Stimulated activated CD8-positive, alpha-beta memory T cell treated with anti-CD3 and anti-CD28 coated beads, Interleukin-12 subunit alpha, Interleukin-12 subunit beta, amount 100 ng/mL, for 1 hour (primary cell): ENCODE measurements around the gene AUTS2.

ENCODE experiments used
- DNase-seq: peaks from one replicate; pipeline ENCODE4 v3.0.0-alpha.2; 2020; ENCODE audit warnings: low read depth

The AUTS2 gene

DNA sequence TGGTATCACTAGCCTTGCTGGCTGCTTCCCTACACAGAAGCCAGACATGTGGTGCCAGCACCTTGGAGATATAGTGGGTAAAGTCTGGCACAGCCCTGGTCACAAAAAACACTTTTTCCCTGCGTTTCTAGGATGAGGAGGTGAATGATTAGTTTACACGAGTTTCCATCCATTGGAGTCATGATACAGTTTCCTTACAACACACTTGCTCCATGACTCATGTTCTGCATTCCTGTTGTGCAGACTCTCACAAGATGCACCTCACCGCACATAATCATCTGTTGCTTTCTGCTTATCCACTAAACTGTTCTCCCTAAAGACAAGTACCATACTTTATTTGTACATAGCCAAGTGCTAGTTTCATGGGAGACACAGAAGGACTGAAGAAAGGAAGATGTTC, 786.6 kb downstream of the AUTS2 start:
- DNase-seq: no peak

- DNase-seq: no peak
Observed at GRCh38 chr7:70387217-70387616, 788.9 kb downstream of the AUTS2 start.

- DNase-seq: no peak
Observed at GRCh38 chr7:70389531-70390151, 791.4 kb downstream of the AUTS2 start.

- no peak for DNase-seq
Observed at GRCh38 chr7:70390251-70390650, 792.0 kb downstream of the AUTS2 start.

- DNase-seq: no peak
Observed at GRCh38 chr7:70392256-70392876, 794.1 kb downstream of the AUTS2 start.

DNA sequence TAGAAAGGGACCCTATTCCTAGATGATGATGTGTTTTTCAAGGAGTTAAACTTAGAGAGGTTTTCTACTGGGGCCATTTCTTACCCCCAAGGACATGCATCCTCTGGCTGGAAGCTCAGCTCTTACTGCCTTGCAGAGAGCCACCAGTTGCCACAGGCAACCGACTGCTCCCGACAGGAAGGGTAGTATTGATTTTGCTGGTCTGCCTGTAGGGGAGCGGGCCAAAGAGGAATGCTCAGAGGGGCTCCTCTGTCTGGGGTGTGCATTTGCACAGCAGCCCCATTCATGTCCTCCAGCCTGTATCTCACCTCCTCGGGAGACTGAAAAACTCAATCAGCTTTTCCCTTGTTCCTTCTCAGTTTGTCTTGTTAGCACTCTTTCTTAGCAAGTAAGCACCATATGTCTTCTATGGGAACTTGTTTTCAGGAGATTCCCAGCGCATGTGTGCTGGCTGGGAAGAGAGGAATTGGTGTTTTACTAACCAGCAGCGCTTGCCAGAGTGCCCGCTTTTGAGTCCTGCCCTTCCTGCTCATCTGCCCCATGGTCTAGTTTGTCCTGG, 794.7 kb downstream of the AUTS2 start:
- DNase-seq: no peak

DNA sequence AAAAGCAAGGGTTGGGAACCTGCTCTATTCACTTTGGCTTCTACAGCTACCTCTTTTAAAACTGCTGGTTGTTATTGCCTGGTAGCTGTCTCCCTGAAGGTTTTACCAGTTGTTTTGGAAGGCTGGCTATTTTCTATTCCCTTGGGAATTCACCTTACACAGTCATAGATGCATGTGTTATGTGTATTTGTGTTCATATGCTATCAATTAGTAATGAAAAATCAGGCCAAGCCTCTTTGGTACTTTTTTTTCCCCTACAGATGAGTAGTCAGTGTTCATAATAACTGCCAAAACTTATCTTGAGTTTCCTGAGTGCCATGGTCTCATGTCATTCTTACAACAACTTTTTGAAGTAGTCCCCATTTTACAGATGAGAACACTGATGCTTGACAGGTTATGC, 795.7 kb downstream of the AUTS2 start:
- DNase-seq: no peak

- DNase-seq: no peak
Observed at GRCh38 chr7:70400829-70401380, 802.6 kb downstream of the AUTS2 start.

- no peak for DNase-seq
Observed at GRCh38 chr7:70402069-70402468, 803.8 kb downstream of the AUTS2 start.

DNA sequence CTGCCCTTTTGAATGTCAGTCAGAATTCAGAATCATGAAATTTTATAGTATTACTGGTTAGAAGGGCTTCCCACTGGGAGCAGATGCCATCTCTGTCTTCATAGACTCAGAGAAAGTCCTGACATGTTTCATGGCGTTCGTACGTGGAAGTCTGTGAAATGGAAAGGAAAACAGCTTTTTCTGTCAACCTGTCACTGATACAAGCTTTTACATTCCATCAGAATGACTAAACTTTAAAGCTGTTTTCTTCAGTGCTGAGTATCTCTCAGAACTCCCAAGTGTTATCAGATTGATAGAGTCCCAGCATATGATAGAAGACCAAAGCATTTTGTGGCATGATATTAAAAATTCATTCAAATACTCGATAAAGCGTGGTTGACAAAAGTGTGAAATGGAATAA, 807.0 kb downstream of the AUTS2 start:
- no peak for DNase-seq

- no peak for DNase-seq
Observed at GRCh38 chr7:70406186-70406949, 808.1 kb downstream of the AUTS2 start.

DNA sequence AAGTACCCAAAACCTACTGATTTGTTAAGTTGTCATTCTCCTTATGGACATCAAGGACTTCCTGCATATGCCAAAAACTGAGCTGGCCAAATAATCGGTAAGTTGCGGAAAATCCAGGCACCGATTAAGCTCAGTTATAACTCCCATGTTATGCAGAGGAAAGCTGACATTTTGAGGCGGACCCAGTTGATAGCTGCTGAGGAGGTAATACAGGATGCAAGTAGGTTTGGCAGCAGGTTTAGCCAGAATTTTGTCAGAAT, 808.6 kb downstream of the AUTS2 start:
- DNase-seq: no peak

DNA sequence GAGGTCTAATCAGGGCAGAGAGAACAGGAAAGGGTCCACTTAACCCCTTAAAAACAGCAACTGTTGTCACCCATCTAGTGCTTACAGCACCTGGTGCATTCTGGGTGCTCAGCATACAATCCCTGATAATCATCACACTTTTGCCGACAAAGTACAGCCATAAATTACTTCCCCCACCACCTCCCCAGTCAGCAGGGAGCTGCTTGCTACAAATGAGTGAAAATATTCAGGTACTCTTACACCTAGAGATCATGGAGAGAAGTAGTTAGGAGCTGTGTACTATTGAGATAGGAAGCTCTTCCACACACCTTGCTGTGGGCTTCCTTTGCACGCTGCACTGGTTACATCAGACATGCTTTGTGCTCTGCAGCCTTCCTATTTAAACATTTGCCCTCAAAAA, 810.2 kb downstream of the AUTS2 start:
- DNase-seq: no peak

- DNase-seq: no peak
Observed at GRCh38 chr7:70408891-70409290, 810.6 kb downstream of the AUTS2 start.

DNA sequence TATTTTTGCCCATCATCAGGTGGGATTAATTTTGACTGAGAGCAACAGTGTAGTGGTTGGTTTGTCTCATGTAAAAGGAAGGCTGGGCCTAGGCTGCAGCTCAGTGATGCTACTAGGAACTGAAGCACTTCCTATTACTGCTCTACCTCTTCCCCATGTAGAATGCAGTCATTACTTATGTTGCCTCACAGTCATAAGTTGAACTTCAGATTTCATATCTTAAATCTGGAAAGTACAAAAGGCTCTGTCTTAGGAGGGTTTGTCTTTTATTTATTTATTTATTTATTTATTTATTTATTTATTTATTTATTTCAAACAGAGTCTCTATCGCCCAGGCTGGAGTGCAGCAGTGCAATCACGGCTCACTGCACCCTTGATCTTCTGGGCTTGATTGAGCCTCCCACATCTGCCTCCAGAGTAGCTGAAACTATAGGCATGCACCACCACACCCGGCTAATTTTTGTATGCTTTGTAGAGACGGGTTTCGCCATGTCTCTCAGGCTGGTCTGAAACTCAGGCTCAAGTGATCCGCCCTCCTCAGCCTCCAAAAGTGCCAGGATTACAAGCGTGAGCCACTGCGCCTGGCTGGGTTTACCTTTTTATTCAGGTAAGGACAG, 812.0 kb downstream of the AUTS2 start:
- DNase-seq: no peak

- no peak for DNase-seq
Observed at GRCh38 chr7:70414368-70414767, 816.1 kb downstream of the AUTS2 start.

DNA sequence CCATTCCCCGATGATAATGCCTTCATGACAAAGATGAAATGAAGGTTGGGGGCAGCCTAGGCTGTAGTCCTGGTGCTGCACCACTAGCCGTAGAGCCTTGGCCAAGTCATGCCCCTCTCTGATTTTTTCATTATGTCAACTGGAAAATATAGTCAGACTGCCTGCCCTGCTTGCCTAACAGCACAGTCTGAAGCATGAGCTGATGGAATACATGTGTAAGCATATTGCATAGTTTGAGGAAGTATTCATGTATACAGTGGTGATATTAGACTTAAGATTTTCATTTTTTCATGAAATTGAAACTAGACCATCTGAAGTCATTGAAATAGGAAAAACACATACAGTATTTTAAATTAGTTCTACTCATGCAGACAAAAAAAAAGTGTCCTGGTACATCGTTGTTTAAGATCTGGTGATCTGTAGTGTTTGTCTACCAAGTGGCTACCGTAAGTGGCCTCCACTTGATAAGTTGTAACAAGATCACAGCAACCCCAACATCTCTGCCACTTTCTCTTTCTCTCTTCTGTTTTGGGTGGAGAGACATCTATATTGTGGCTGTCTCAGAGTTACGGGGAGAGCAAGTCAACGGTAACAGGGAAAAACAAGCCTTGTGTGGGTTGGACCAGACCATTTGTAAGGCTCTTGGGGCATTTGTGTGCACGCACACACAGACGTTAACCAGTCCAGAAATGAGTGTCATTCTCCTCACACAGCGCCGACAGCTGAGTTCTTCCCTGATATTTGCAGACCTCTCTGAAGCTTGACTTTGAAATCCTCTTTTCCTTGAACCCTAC, 817.1 kb downstream of the AUTS2 start:
- DNase-seq: no peak

- DNase-seq: no peak
Observed at GRCh38 chr7:70416347-70416985, 818.2 kb downstream of the AUTS2 start.

- DNase-seq: no peak
Observed at GRCh38 chr7:70416986-70417655, 818.8 kb downstream of the AUTS2 start.

- no peak for DNase-seq
Observed at GRCh38 chr7:70419526-70420380, 821.5 kb downstream of the AUTS2 start.
